ENCODE measurements around the gene SEMA4G.

The SEMA4G gene, protein sequence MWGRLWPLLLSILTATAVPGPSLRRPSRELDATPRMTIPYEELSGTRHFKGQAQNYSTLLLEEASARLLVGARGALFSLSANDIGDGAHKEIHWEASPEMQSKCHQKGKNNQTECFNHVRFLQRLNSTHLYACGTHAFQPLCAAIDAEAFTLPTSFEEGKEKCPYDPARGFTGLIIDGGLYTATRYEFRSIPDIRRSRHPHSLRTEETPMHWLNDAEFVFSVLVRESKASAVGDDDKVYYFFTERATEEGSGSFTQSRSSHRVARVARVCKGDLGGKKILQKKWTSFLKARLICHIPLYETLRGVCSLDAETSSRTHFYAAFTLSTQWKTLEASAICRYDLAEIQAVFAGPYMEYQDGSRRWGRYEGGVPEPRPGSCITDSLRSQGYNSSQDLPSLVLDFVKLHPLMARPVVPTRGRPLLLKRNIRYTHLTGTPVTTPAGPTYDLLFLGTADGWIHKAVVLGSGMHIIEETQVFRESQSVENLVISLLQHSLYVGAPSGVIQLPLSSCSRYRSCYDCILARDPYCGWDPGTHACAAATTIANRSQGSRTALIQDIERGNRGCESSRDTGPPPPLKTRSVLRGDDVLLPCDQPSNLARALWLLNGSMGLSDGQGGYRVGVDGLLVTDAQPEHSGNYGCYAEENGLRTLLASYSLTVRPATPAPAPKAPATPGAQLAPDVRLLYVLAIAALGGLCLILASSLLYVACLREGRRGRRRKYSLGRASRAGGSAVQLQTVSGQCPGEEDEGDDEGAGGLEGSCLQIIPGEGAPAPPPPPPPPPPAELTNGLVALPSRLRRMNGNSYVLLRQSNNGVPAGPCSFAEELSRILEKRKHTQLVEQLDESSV

DNA sequence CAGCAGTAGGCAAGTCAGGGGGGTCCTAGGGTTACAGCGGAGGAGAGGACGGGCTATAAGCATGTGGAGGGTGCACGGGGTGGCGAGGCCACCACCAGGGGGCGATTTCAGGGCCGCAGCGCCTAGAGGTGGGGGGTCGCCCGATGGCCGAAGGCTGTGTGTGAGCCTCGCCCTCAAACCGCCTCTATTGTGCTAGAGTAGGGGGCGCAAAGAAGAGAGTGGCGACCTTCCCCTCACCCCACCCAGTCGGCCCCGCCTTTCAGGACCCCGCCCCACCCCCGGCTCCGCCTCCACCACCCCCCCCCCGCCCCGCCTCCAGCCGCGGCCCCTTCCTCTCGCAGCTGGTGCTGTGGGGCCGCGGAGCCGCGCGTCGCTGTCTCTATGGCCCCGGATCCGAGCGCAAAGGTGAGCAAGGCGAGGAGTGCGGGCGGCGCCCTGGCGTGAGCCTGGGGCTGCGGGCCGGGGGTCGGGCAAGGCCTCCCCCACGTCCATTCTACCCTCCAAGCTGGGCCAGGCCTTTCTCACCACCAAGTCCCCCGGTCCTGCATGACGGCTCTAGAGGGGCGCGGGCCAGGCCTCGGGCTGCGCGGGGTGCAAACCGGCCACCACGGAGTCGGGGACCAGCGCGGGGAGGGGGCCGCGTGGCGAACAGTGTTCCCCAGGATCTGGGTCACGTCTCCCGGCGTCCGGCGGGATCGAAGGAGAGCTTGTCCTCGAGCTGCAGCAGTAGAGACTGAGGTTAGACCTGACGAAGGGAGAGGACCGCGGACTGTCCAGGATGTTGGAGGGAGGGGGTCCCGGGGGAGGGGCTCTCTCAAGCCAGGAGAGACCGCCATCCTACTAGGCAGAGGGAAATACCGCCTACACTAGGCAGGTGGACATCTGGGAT, at the start of gene SEMA4G:
SEMA4G (plus strand) TSS at position 318 of the 889 bp plus-strand sequence. CDS start 3,409 bp downstream, outside the sequence.
- no peak for TF ChIP-seq EZH2phosphoT487 (IDR thresholded peaks at IDR 0.05; ENCODE audit: low read length)
- TF ChIP-seq CTCF (IDR thresholded peaks at IDR 0.05; ENCODE audit: low read length), result peak; percentile 70
- H3K4me3 ChIP-seq (ENCODE audit: low read length), result peak within 1 kb of the TSS; percentile 65
- peak within 1 kb of the TSS; percentile 100 for H3K4me2 ChIP-seq (ENCODE audit: low read depth, low read length)
- peak within 1 kb of the TSS; percentile 43; the same call in 1 of the 2 replicates for H3K9ac ChIP-seq (ENCODE audit: low read length)
- no peak within 1 kb of the TSS for H3K27ac ChIP-seq (ENCODE audit: low read length)
- H3K9me3 ChIP-seq (replicated peaks; ENCODE audit: insufficient read depth, low read length), result no peaks in the 10 kb centered on the region
- H3F3A ChIP-seq (ENCODE audit: insufficient read depth, low read length), result no peaks in the 10 kb centered on the region; the same call in 1 of the 2 replicates
- H4K20me1 ChIP-seq (ENCODE audit: insufficient read depth, low read length), result no peaks in the 10 kb centered on the region
- no peaks in the 10 kb centered on the region for H3K79me2 ChIP-seq (ENCODE audit: low read length)
- 0 out of 2 replicates have a peak, but pooled peaks cover 3% of the 10 kb centered on the region for H3K27me3 ChIP-seq (replicated peaks; ENCODE audit: insufficient read depth, low read length)
- DNase-seq, result peak; percentile 39
- no peaks in the 10 kb centered on the region for H3K36me3 ChIP-seq (replicated peaks; ENCODE audit: insufficient read depth, low read length)
- no peaks in the 10 kb centered on the region for H3K9me2 ChIP-seq (replicated peaks; ENCODE audit: insufficient read depth, low read length)
- no peaks in the 10 kb centered on the region for H3K4me1 ChIP-seq (ENCODE audit: low read length)
- peak within 1 kb of the TSS; percentile 62 for H2AFZ ChIP-seq (ENCODE audit: low read length)

- H3K9me2 ChIP-seq (replicated peaks; ENCODE audit: insufficient read depth, low read length), result no peaks in the 10 kb centered on the region
- H2AFZ ChIP-seq (ENCODE audit: low read length), result no peak overlapping the region
- TF ChIP-seq EZH2 (optimal IDR thresholded peaks at IDR 0.05; ENCODE audit: low read depth, low read length), result no peak
- no peak for TF ChIP-seq CTCF (IDR thresholded peaks at IDR 0.05; ENCODE audit: low read length)
- TF ChIP-seq EZH2phosphoT487 (IDR thresholded peaks at IDR 0.05; ENCODE audit: low read length), result no peak
- no peak for DNase-seq
- no peaks in the 10 kb centered on the region for H3F3A ChIP-seq (ENCODE audit: insufficient read depth, low read length)
- no peaks in the 10 kb centered on the region for H3K79me2 ChIP-seq (ENCODE audit: low read length)
- no peaks in the 10 kb centered on the region; the same call in 1 of the 2 replicates for H3K36me3 ChIP-seq (replicated peaks; ENCODE audit: insufficient read depth, low read length)
- H3K27me3 ChIP-seq (replicated peaks; ENCODE audit: insufficient read depth, low read length), result no peaks in the 10 kb centered on the region
- H4K20me1 ChIP-seq (ENCODE audit: insufficient read depth, low read length), result no peaks in the 10 kb centered on the region
- H3K4me2 ChIP-seq (ENCODE audit: low read depth, low read length), result no peak overlapping the region
- H3K4me3 ChIP-seq (ENCODE audit: low read length), result no peak overlapping the region
- H3K27ac ChIP-seq (ENCODE audit: low read length), result no peak overlapping the region
- H3K4me1 ChIP-seq (ENCODE audit: low read length), result no peaks in the 10 kb centered on the region
- H3K9me3 ChIP-seq (replicated peaks; ENCODE audit: insufficient read depth, low read length), result no peaks in the 10 kb centered on the region; the same call in 1 of the 2 replicates
- H3K9ac ChIP-seq (ENCODE audit: low read length), result no peak overlapping the region
Observed at GRCh38 chr10:100923580-100923979, 45.7 kb upstream of the SEMA4G start.

DNA sequence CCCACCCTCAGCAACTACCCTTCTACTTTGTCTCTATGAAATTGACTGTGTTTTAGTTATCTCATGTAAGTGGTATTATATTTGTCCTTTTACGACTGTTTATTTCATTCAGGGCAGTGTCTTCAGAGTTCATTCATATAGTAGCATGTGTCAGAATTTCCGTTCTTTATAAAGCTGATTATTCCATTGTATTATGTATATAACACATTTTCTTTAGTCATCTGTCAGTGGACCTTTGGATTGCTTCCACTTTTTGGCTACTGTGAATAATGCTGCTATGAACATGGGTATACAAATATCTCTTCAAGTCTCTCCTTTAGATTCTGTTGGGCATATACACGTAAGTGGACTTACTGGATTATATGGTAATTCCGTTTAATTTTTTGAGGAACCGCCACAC, 42.0 kb upstream of the SEMA4G start:
- no peaks in the 10 kb centered on the region for H3K79me2 ChIP-seq (ENCODE audit: low read length)
- no peaks in the 10 kb centered on the region for H3K27me3 ChIP-seq (replicated peaks; ENCODE audit: insufficient read depth, low read length)
- no peaks in the 10 kb centered on the region for H3K9me3 ChIP-seq (replicated peaks; ENCODE audit: insufficient read depth, low read length)
- no peaks in the 10 kb centered on the region for H3K9me2 ChIP-seq (replicated peaks; ENCODE audit: insufficient read depth, low read length)
- H3K27ac ChIP-seq (ENCODE audit: low read length), result no peak overlapping the region
- H3K4me2 ChIP-seq (ENCODE audit: low read depth, low read length), result no peak overlapping the region
- no peaks in the 10 kb centered on the region; the same call in 1 of the 2 replicates for H3K36me3 ChIP-seq (replicated peaks; ENCODE audit: insufficient read depth, low read length)
- no peak for DNase-seq
- no peak for TF ChIP-seq CTCF (IDR thresholded peaks at IDR 0.05; ENCODE audit: low read length)
- no peak for TF ChIP-seq EZH2 (optimal IDR thresholded peaks at IDR 0.05; ENCODE audit: low read depth, low read length)
- TF ChIP-seq EZH2phosphoT487 (IDR thresholded peaks at IDR 0.05; ENCODE audit: low read length), result no peak
- no peak overlapping the region for H3K4me3 ChIP-seq (ENCODE audit: low read length)
- H3K4me1 ChIP-seq (ENCODE audit: low read length), result no peaks in the 10 kb centered on the region
- no peak overlapping the region for H2AFZ ChIP-seq (ENCODE audit: low read length)
- no peaks in the 10 kb centered on the region for H3F3A ChIP-seq (ENCODE audit: insufficient read depth, low read length)
- no peaks in the 10 kb centered on the region for H4K20me1 ChIP-seq (ENCODE audit: insufficient read depth, low read length)
- H3K9ac ChIP-seq (ENCODE audit: low read length), result no peak overlapping the region
